Measurements from ENCODE around the gene PPP2R5C.

DNA sequence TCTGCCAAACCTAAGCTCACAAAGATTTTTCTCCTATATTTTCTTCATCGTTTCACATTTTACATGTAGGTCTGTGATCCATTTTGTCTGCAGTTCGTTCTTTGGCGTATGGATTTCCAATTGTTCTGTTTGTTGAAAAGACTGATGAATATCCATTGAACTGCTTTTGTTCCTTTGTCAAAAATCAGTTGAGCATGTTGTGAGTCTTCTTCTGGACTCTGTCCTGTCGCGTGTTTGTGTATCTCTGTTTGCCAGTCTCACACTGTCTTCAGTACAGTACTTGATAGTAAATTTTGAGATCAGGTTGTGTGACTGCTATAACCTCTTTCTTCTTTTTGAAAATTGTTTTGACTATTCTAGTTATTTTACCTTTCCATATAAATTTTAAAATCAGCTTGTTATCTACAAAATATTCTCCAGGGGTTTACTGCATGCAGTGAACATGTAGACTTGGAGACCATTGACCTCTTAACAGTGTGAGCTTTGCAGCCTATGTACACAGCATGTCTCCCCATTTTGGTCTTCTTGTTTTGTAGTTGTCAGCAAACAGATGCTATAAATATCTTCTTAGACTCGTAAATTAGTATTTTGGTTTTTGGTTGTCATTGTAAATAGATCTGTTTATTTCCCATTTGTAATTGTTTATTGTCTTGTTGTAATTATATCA lies 108.9 kb downstream of the PPP2R5C start:
- TF ChIP-seq ETV6 (CRISPR knock-in tag; IDR thresholded peaks at IDR 0.05) (no peak), SP1 (CRISPR knock-in tag; conservative IDR thresholded peaks at IDR 0.05) (no peak), MYBL2 (CRISPR knock-in tag; IDR thresholded peaks at IDR 0.05) (no peak), KAT7 (CRISPR knock-in tag; IDR thresholded peaks at IDR 0.05; ENCODE audit: borderline replicate concordance) (no peak), EMX1 (CRISPR knock-in tag; IDR thresholded peaks at IDR 0.05) (no peak), ZBTB43 (CRISPR knock-in tag; IDR thresholded peaks at IDR 0.05) (no peak)
- TF ChIP-seq, protein P1, sequence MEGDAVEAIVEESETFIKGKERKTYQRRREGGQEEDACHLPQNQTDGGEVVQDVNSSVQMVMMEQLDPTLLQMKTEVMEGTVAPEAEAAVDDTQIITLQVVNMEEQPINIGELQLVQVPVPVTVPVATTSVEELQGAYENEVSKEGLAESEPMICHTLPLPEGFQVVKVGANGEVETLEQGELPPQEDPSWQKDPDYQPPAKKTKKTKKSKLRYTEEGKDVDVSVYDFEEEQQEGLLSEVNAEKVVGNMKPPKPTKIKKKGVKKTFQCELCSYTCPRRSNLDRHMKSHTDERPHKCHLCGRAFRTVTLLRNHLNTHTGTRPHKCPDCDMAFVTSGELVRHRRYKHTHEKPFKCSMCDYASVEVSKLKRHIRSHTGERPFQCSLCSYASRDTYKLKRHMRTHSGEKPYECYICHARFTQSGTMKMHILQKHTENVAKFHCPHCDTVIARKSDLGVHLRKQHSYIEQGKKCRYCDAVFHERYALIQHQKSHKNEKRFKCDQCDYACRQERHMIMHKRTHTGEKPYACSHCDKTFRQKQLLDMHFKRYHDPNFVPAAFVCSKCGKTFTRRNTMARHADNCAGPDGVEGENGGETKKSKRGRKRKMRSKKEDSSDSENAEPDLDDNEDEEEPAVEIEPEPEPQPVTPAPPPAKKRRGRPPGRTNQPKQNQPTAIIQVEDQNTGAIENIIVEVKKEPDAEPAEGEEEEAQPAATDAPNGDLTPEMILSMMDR (IDR thresholded peaks at IDR 0.05), result no peak

Data from WTC11 (cell line).